Karpas-422 (cell line): Measurements from ENCODE around the gene STK32C. TPM values are rescaled to one million over a fixed set of nuclear protein-coding genes. Genes with fewer than 3 reads are reported as not detected.

ENCODE experiments used
- DNase-seq: peaks from one replicate; pipeline ENCODE4 v3.0.0-alpha.2; 2015
- H2AFZ ChIP-seq: fragments of 200-600 bp; sonication (generic); 2 replicates; pipeline ENCODE4 v1.6.1; 2014; ENCODE audit warnings: antibody characterized with exemption, low read length, mixed read lengths
- H3K27ac ChIP-seq: fragments of 200-600 bp; sonication (generic); 2 replicates; pipeline ENCODE4 v1.5.1; 2014; ENCODE audit warnings: mild to moderate bottlenecking, low read length, moderate library complexity
- H3K27me3 ChIP-seq: fragments of 200-600 bp; sonication (generic); 2 replicates; pipeline ENCODE4 v1.6.1; 2014; ENCODE audit warnings: low read length, mixed read lengths
- H3K36me3 ChIP-seq: fragments of 200-600 bp; sonication (generic); 2 replicates; pipeline ENCODE4 v1.6.1; 2014; ENCODE audit warnings: low read length, mixed read lengths; ENCODE audit not compliant: insufficient read depth
- H3K4me1 ChIP-seq: fragments of 200-600 bp; sonication (generic); 2 replicates; pipeline ENCODE4 v1.6.1; 2014; ENCODE audit warnings: mild to moderate bottlenecking, low read length, mixed read lengths
- H3K4me2 ChIP-seq: fragments of 200-600 bp; sonication (generic); 2 replicates; pipeline ENCODE4 v1.6.1; 2014; ENCODE audit warnings: low read length, low read depth, mild to moderate bottlenecking; ENCODE audit not compliant: poor library complexity, severe bottlenecking
- H3K4me3 ChIP-seq: fragments of 200-600 bp; sonication (generic); 2 replicates; pipeline ENCODE4 v1.5.1; 2014; ENCODE audit warnings: mild to moderate bottlenecking, antibody characterized with exemption, low read length, mixed read lengths
- H3K79me2 ChIP-seq: fragments of 200-600 bp; sonication (generic); 2 replicates; pipeline ENCODE4 v1.6.1; 2014; ENCODE audit warnings: mild to moderate bottlenecking, low read length, mixed read lengths
- H3K9ac ChIP-seq: fragments of 200-600 bp; sonication (generic); 2 replicates; pipeline ENCODE4 v1.6.0; 2014; ENCODE audit warnings: low read length
- H3K9me2 ChIP-seq: fragments of 200-600 bp; sonication (generic), shearing (Covaris generic); replicated peaks from 2 replicates; pipeline ENCODE4 v1.6.0; 2014; ENCODE audit warnings: mild to moderate bottlenecking, low read length, moderate library complexity; ENCODE audit not compliant: insufficient read depth
- H3K9me3 ChIP-seq: fragments of 300-700, 200-600 bp; sonication (generic); 2 replicates; pipeline ENCODE4 v1.6.1; 2014; ENCODE audit warnings: low read length, mixed read lengths
- H4K20me1 ChIP-seq: fragments of 200-600 bp; sonication (generic); 2 replicates; pipeline ENCODE4 v1.6.1; 2014; ENCODE audit warnings: mild to moderate bottlenecking, antibody characterized with exemption, low read length, low read depth; ENCODE audit not compliant: insufficient read depth
- total RNA-seq: library from RNA; depleted of rRNA; stranded (reverse); fragments of >200 nt; shearing (Covaris generic); gene quantifications from 2 replicates; pipeline ENCODE4 v1.2.3, GENCODE V29; 2014; ENCODE audit warnings: low replicate concordance

The STK32C gene
- total RNA-seq, 1 experiment from 2014 or later, result 8.4 TPM

- Histone ChIP-seq H3K27ac (no peak overlapping the region), H3K36me3 (no peaks in the 10 kb centered on the region), H3K27me3 (no peaks in the 10 kb centered on the region), H2AFZ (no peak overlapping the region), H3K4me1 (peaks cover 3% of the 10 kb centered on the region), H3K79me2 (no peaks in the 10 kb centered on the region), H3K9me2 (no peaks in the 10 kb centered on the region), H3K9ac (no peak overlapping the region), H3K4me3 (no peak overlapping the region), H3K9me3 (no peaks in the 10 kb centered on the region), H4K20me1 (no peaks in the 10 kb centered on the region), H3K4me2 (no peak overlapping the region)
- no peak for DNase-seq
These were observed 55.3 kb downstream of the STK32C start for GRCh38 chr10:132252412-132252811.

GRCh38 chr10:132251928-132252327 is 55.8 kb downstream of the STK32C start:
- Histone ChIP-seq H3K36me3 (no peaks in the 10 kb centered on the region), H3K4me2 (no peak overlapping the region), H3K4me1 (peaks cover 3% of the 10 kb centered on the region), H3K4me3 (no peak overlapping the region), H3K27ac (no peak overlapping the region), H3K79me2 (no peaks in the 10 kb centered on the region), H2AFZ (no peak overlapping the region), H3K9ac (no peak overlapping the region), H3K27me3 (no peaks in the 10 kb centered on the region), H3K9me2 (no peaks in the 10 kb centered on the region), H4K20me1 (no peaks in the 10 kb centered on the region), H3K9me3 (no peaks in the 10 kb centered on the region)
- DNase-seq, result no peak

GRCh38 chr10:132250481-132251475 is 57.0 kb downstream of the STK32C start:
- Histone ChIP-seq H3K4me1 (peaks cover 3% of the 10 kb centered on the region), H3K27me3 (no peaks in the 10 kb centered on the region), H3K36me3 (no peaks in the 10 kb centered on the region), H3K9ac (no peak overlapping the region), H3K9me3 (no peaks in the 10 kb centered on the region), H3K27ac (no peak overlapping the region), H3K4me2 (no peak overlapping the region), H4K20me1 (no peaks in the 10 kb centered on the region), H3K79me2 (no peaks in the 10 kb centered on the region), H3K9me2 (no peaks in the 10 kb centered on the region), H2AFZ (no peak overlapping the region), H3K4me3 (no peak overlapping the region)
- DNase-seq, result no peak

DNA sequence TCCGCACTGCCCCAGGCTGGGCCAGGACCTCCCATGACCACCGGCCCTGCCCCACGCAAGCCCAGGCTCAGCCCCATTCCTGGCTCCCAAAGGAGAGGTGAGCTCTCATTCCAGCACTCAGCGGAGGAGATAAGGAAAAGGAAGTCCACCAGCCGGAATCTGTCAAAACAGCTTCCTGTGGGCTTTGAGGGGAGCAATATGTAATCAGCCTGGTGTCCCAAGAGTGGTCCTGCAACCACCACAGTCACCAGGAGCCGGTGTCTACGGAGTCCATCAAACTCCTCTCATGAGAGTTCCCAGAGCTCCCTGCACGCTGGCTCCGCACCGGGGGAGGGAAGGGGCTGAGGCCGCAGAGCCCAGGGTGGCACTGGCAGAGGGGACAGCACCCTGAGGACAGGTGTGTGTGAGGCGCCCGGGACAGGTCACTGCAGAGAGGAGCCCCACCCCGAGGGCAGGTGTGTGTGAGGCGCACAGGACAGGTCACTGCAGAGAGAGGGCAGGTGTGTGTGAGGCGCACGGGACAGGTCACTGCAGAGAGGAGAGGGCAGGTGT is 57.9 kb downstream of the STK32C start:
- Histone ChIP-seq H3K79me2 (no peaks in the 10 kb centered on the region), H3K9me3 (no peaks in the 10 kb centered on the region), H3K4me1 (peaks cover 3% of the 10 kb centered on the region), H3K36me3 (no peaks in the 10 kb centered on the region), H3K9ac (no peak overlapping the region), H3K27ac (no peak overlapping the region), H3K27me3 (no peaks in the 10 kb centered on the region), H4K20me1 (no peaks in the 10 kb centered on the region), H2AFZ (no peak overlapping the region), H3K4me2 (no peak overlapping the region), H3K9me2 (no peaks in the 10 kb centered on the region), H3K4me3 (no peak overlapping the region)
- no peak for DNase-seq

GRCh38 chr10:132249226-132249724 is 58.5 kb downstream of the STK32C start:
- H3K79me2 ChIP-seq, result no peaks in the 10 kb centered on the region
- no peaks in the 10 kb centered on the region for H3K9me3 ChIP-seq
- H3K9ac ChIP-seq, result no peak overlapping the region
- H3K27ac ChIP-seq, result no peak overlapping the region
- H3K4me3 ChIP-seq, result no peak overlapping the region
- H3K9me2 ChIP-seq, result no peaks in the 10 kb centered on the region
- H3K27me3 ChIP-seq, result no peaks in the 10 kb centered on the region
- DNase-seq, result no peak
- H3K4me2 ChIP-seq, result no peak overlapping the region
- H3K4me1 ChIP-seq, result peaks cover 3% of the 10 kb centered on the region
- no peaks in the 10 kb centered on the region for H3K36me3 ChIP-seq
- no peak overlapping the region for H2AFZ ChIP-seq
- no peaks in the 10 kb centered on the region for H4K20me1 ChIP-seq

DNA sequence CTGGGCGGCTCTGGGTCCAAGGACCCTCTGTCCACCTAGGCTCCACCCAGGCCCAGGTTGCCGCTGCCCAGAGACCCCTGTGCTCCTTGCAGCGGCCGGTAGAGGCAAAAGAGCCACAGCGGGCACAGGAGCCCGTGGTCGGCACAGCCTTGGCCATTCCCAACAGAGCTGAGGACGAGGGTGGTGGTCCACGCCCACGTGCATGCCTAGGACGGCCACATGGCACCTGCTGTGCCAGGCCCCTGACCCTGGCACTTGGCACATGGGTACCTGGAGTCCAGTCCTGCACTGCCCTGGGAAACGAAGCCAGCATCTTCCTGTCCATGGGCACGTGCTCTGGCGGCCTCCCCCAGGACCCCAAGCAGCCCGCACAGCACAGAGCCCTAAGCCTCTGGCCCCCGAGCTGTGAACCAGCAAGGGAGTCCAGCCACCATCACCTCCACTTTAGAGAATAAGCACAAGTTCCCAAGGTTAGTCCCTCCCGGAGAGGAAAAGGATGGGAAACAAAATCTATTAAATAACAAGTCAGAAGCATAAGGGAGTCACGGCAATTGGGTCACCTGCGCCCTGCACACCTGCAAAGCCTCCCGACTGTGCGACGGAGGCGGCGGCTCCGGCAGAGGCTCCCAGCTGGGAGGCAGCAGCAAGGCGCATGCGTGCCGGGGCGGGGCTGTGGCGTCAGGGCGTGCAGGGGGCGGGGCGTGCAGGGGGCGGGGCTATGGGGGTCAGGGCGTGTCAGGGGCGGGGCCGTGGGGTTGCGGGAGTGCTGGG is 59.1 kb downstream of the STK32C start:
- DNase-seq, result peak; percentile 82

DNA sequence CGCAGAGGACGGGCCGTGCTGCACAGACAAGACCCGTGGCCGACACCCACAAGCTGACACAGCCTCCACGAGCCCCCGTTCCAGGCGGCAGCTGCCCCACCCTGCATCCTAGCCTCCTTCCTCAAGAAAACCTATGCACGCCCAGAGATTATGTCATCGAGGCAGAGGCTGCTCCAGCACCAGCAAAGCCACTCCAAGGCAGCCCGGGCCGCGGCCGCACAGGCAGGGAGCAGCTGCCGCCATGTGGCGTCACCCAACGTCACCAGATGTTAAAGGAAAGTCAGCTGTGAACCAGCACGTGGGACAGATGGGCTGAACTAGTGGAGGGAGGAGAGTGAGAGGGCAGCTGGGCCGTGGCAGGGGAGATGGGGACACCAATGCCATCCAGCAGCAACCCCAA is 59.8 kb downstream of the STK32C start:
- peaks cover 3% of the 10 kb centered on the region for H3K4me1 ChIP-seq
- H3K4me3 ChIP-seq, result no peak overlapping the region
- H3K4me2 ChIP-seq, result no peak overlapping the region

More for the DNA sequence above, 59.1 kb downstream of the STK32C start:
- Histone ChIP-seq H3K9me3 (no peaks in the 10 kb centered on the region), H3K4me3 (peak overlapping the region; percentile 44; the same call in 1 of the 2 replicates), H2AFZ (peak overlapping the region; percentile 65; the same call in 1 of the 2 replicates), H3K27me3 (no peaks in the 10 kb centered on the region), H3K4me2 (peak overlapping the region; percentile 48), H3K79me2 (no peaks in the 10 kb centered on the region), H3K9me2 (no peaks in the 10 kb centered on the region), H4K20me1 (no peaks in the 10 kb centered on the region), H3K27ac (no peak overlapping the region), H3K4me1 (peaks cover 3% of the 10 kb centered on the region), H3K9ac (peak overlapping the region; percentile 33), H3K36me3 (no peaks in the 10 kb centered on the region)

DNA sequence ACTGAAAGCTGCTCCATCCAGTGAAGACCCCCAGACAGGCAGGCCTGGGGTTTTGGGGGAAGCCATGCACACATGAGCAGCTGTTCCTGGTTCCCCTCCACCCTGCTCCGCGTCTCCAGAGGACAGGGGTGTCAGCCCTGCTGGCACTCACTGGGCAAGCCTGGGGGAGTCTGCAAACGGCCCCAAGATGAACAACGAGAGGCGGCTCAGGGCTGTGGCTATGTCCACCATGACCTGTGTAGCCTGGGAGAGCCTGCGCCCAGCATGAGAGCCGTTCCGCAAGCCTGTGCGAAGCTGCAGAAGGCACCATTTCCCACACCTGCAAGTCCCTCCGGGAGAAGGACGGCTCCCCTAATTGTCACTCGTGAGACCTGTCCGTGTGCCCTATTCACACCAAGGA is 61.5 kb downstream of the STK32C start:
- H3K9ac ChIP-seq, result no peak overlapping the region
- H3K79me2 ChIP-seq, result no peaks in the 10 kb centered on the region
- H4K20me1 ChIP-seq, result no peaks in the 10 kb centered on the region
- no peaks in the 10 kb centered on the region for H3K27me3 ChIP-seq
- no peak overlapping the region for H3K4me3 ChIP-seq
- H3K9me2 ChIP-seq, result no peaks in the 10 kb centered on the region
- no peaks in the 10 kb centered on the region for H3K36me3 ChIP-seq
- no peak for DNase-seq
- no peak overlapping the region for H3K4me2 ChIP-seq
- peaks cover 3% of the 10 kb centered on the region for H3K4me1 ChIP-seq
- H3K9me3 ChIP-seq, result no peaks in the 10 kb centered on the region
- no peak overlapping the region for H2AFZ ChIP-seq
- no peak overlapping the region for H3K27ac ChIP-seq

More for the DNA sequence above, 59.8 kb downstream of the STK32C start:
- no peaks in the 10 kb centered on the region for H3K79me2 ChIP-seq
- no peak overlapping the region for H3K27ac ChIP-seq
- no peak overlapping the region for H3K9ac ChIP-seq
- no peaks in the 10 kb centered on the region for H3K36me3 ChIP-seq
- H3K9me3 ChIP-seq, result no peaks in the 10 kb centered on the region
- no peak for DNase-seq
- no peaks in the 10 kb centered on the region for H4K20me1 ChIP-seq
- H3K27me3 ChIP-seq, result no peaks in the 10 kb centered on the region
- no peaks in the 10 kb centered on the region for H3K9me2 ChIP-seq
- H2AFZ ChIP-seq, result no peak overlapping the region
